Mesothelial cell of epicardium (in vitro differentiated cells): Measurements from ENCODE around the gene ERBB2. TPM values are rescaled to one million over a fixed set of nuclear protein-coding genes. Genes with fewer than 3 reads are reported as not detected.

ENCODE experiments used
- DNase-seq, 2 experiments: peaks; one replicate each; pipeline ENCODE4 v3.0.0; 2021; ENCODE audit warnings: low spot score in 2 of 2; ENCODE audit not compliant: unreplicated experiment in 2 of 2
- H3K27ac Mint-ChIP-seq: 2 replicates; pipeline ENCODE4 v1.8.0; 2021; ENCODE audit warnings: mixed read lengths
- H3K27me3 Mint-ChIP-seq: 2 replicates; pipeline ENCODE4 v1.8.0; 2021; ENCODE audit warnings: low read depth, mixed read lengths
- H3K36me3 Mint-ChIP-seq: 2 replicates; pipeline ENCODE4 v1.8.0; 2021; ENCODE audit warnings: mixed read lengths
- H3K4me1 Mint-ChIP-seq: 2 replicates; pipeline ENCODE4 v1.8.0; 2021; ENCODE audit warnings: mixed read lengths
- H3K4me3 Mint-ChIP-seq: 2 replicates; pipeline ENCODE4 v1.8.0; 2021; ENCODE audit warnings: mild to moderate bottlenecking, moderate library complexity, mixed read lengths
- H3K9me3 Mint-ChIP-seq: 2 replicates; pipeline ENCODE4 v1.8.0; 2021; ENCODE audit warnings: mixed read lengths
- total RNA-seq: library from RNA; stranded (reverse); gene quantifications from 3 replicates; pipeline ENCODE4 v1.2.1, GENCODE V29; 2021
- TF ChIP-seq, protein P1 (sequence below): fragments of 200-600 bp; sonication (generic); IDR thresholded peaks from one replicate; pipeline ENCODE4 v1.5.0; 2021; ENCODE audit warnings: antibody characterized with exemption; ENCODE audit not compliant: unreplicated experiment

The ERBB2 gene
- total RNA-seq, 1 donor from 2014 or later = 141 TPM

DNA sequence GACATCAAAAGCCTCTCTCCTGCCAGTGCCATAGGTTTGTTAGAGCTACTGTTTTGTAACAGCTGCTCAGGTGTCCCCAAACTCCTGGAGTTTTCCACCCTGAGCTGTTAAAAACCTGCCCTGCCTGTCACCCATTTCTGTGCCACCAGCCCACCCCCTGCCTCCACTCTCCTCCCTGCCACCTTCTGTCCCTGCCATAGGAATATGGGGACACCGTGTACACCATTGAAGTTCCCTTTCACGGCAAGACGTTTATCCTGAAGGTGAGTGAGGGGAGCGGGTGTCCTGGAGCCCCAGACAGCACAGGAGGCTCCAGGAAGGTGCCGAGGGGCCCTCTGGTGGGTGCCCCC lies 39.9 kb upstream of the ERBB2 start:
- Mint-ChIP-seq H3K27me3 (peaks cover 5% of the 10 kb centered on the region), H3K36me3 (peaks cover 13% of the 10 kb centered on the region), H3K4me1 (peaks cover 10% of the 10 kb centered on the region), H3K9me3 (no peaks in the 10 kb centered on the region), H3K4me3 (no peak overlapping the region), H3K27ac (no peak overlapping the region)
- no peak for DNase-seq
- TF ChIP-seq, protein P1, sequence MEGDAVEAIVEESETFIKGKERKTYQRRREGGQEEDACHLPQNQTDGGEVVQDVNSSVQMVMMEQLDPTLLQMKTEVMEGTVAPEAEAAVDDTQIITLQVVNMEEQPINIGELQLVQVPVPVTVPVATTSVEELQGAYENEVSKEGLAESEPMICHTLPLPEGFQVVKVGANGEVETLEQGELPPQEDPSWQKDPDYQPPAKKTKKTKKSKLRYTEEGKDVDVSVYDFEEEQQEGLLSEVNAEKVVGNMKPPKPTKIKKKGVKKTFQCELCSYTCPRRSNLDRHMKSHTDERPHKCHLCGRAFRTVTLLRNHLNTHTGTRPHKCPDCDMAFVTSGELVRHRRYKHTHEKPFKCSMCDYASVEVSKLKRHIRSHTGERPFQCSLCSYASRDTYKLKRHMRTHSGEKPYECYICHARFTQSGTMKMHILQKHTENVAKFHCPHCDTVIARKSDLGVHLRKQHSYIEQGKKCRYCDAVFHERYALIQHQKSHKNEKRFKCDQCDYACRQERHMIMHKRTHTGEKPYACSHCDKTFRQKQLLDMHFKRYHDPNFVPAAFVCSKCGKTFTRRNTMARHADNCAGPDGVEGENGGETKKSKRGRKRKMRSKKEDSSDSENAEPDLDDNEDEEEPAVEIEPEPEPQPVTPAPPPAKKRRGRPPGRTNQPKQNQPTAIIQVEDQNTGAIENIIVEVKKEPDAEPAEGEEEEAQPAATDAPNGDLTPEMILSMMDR = no peak

DNA sequence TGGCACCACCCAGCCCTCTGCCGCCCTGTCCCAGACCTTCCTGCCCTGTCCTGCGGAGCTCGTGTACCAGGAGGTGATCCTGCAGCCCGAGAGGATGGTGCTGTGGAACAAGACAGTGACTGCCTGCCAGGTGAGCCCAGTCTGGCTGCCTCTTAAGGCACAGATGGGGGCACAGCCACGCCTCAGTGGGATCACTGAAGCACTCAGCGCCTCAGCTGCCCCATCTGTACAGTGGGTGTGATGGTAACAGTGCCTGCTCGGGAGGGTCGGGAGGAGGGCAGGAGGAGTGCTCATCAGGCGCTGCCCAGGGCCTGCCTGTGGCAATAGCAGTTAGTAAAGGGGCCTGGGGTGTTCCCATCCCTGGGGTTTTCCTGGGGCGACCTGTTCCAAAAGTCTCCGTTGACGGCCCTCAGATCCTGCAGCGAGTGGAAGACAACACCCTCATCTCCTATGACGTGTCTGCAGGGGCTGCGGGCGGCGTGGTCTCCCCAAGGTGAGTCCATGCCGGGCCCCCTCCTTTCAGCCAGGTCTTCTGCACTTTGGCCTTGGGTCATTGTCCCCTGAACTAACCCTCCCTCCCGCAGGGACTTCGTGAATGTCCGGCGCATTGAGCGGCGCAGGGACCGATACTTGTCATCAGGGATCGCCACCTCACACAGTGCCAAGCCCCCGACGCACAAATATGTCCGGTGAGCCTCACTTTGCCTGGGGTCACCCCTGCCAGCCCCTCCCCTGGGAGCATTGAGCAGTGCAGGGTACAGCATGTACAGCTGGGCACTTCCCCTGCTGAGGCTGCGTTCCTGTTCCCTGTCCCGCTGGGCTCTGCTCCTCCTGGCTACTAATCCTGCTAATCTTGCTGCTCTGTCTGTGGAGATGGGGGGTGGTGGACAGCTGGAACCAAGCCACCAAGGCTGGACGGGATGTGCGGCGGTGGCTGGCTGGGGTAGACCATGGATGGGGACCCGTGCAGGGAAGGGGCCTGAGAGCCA lies 39.2 kb upstream of the ERBB2 start:
- DNase-seq = no peak
- H3K4me1 Mint-ChIP-seq = peaks cover 10% of the 10 kb centered on the region
- H3K36me3 Mint-ChIP-seq = peaks cover 10% of the 10 kb centered on the region
- peaks cover 12% of the 10 kb centered on the region for H3K27me3 Mint-ChIP-seq
- H3K9me3 Mint-ChIP-seq = no peaks in the 10 kb centered on the region
- TF ChIP-seq, protein P1 = no peak
- no peak overlapping the region for H3K4me3 Mint-ChIP-seq
- no peak overlapping the region for H3K27ac Mint-ChIP-seq

DNA sequence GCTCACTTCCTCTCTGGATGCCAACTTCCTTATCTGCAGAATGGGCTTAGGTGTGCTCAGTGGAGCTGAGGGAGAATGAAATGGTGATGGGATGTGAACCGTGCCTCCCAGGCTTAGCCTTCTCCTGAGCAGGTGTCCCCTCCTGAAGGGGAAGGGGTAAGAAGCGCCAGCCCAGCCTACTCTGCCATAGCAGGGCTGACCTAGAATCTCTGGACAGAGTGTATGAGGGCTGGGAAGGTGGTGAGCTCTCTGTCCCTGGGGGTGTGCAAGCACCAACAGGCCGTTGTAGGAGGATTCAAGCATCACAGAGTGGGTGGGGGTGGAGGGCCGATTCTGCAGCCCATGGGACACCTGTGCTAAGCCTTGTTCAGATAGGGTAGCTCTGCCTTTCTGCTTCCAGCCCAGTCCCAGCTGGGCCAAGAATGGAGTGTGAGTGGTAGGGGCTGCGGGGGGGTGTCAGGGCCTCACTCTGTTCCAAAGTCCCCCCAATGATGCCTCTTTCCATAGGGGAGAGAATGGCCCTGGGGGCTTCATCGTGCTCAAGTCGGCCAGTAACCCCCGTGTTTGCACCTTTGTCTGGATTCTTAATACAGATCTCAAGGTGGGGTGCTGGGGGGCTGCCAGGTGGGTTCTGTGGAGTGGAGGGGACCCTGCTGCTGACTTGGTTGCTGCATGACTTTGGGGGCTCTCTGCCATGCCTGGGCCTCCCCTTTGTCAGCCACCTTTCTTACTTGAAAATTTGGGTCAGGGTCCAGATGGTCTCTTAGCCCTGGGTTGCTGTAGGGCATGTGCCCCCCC lies 37.9 kb upstream of the ERBB2 start:
- TF ChIP-seq, protein P1 = no peak
- Mint-ChIP-seq H3K36me3 (peaks cover 9% of the 10 kb centered on the region), H3K27me3 (peaks cover 24% of the 10 kb centered on the region), H3K9me3 (no peaks in the 10 kb centered on the region), H3K4me3 (no peak overlapping the region), H3K27ac (no peak overlapping the region), H3K4me1 (peaks cover 10% of the 10 kb centered on the region)
- no peak for DNase-seq

GRCh38 chr17:39662551-39663339 lies 37.1 kb upstream of the ERBB2 start:
- TF ChIP-seq, protein P1 = no peak
- Mint-ChIP-seq H3K4me1 (peaks cover 10% of the 10 kb centered on the region), H3K27me3 (peaks cover 30% of the 10 kb centered on the region), H3K27ac (no peak overlapping the region), H3K4me3 (no peak overlapping the region), H3K36me3 (peaks cover 8% of the 10 kb centered on the region), H3K9me3 (no peaks in the 10 kb centered on the region)
- no peak for DNase-seq

DNA sequence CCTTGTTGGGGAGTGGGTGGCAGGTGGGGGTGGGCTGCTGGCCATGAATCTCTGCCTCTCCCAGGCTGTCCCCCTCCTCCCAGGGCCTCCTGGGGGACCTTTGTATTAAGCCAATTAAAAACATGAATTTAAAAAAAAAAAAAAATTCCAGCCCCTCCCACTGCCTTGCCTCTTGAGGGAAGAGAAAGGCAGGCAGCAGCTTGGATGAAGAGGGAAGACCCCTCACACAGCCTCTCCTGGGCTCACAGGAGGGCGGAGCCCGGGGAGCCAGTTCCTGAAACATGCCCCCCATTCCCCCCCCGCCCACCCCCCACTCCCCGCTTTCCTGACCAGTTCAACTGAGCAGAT lies 36.5 kb upstream of the ERBB2 start:
- H3K36me3 Mint-ChIP-seq = peaks cover 6% of the 10 kb centered on the region
- no peak overlapping the region for H3K27ac Mint-ChIP-seq
- H3K4me1 Mint-ChIP-seq = peaks cover 10% of the 10 kb centered on the region
- no peak overlapping the region for H3K4me3 Mint-ChIP-seq
- no peaks in the 10 kb centered on the region for H3K9me3 Mint-ChIP-seq
- peaks cover 33% of the 10 kb centered on the region for H3K27me3 Mint-ChIP-seq
- TF ChIP-seq, protein P1 = no peak
- no peak for DNase-seq
